ENCODE results near the gene CBX6. TPM values are rescaled to one million over a fixed set of nuclear protein-coding genes. Genes with fewer than 3 reads are reported as not detected.

Gene CBX6
- polyA plus RNA-seq, 3 donors from 2014 or later = 5.2 to 16.1 (median 6.3) TPM

- peaks cover 0 to 3% (median 2%) of the 10 kb centered on the region in 3 donors for H3K27me3 Mint-ChIP-seq (ENCODE audit: low read depth in 3 of 3)
- peak overlapping the region in 1 of 6 donors; percentile 47 for H3K27ac Mint-ChIP-seq
- DNase-seq = no peak
- no peaks in the 10 kb centered on the region for H3K36me3 Mint-ChIP-seq
- no peaks in the 10 kb centered on the region for H3K9me3 Mint-ChIP-seq
- no peaks in the 10 kb centered on the region for H3K4me1 Mint-ChIP-seq
- no peak overlapping the region for H3K4me3 Mint-ChIP-seq
Measured at GRCh38 chr22:38834215-38834953, 37.6 kb downstream of the CBX6 start.

- H3K36me3 Mint-ChIP-seq = no peaks in the 10 kb centered on the region
- DNase-seq = no peak
- peaks cover 0 to 2% (median 0%) of the 10 kb centered on the region in 3 donors for H3K27me3 Mint-ChIP-seq (ENCODE audit: low read depth in 3 of 3)
- H3K9me3 Mint-ChIP-seq = no peaks in the 10 kb centered on the region
- H3K4me3 Mint-ChIP-seq = no peak overlapping the region
- H3K4me1 Mint-ChIP-seq = no peaks in the 10 kb centered on the region
- H3K27ac Mint-ChIP-seq = no peak overlapping the region
Measured at GRCh38 chr22:38833061-38833460, 39.0 kb downstream of the CBX6 start.

DNA sequence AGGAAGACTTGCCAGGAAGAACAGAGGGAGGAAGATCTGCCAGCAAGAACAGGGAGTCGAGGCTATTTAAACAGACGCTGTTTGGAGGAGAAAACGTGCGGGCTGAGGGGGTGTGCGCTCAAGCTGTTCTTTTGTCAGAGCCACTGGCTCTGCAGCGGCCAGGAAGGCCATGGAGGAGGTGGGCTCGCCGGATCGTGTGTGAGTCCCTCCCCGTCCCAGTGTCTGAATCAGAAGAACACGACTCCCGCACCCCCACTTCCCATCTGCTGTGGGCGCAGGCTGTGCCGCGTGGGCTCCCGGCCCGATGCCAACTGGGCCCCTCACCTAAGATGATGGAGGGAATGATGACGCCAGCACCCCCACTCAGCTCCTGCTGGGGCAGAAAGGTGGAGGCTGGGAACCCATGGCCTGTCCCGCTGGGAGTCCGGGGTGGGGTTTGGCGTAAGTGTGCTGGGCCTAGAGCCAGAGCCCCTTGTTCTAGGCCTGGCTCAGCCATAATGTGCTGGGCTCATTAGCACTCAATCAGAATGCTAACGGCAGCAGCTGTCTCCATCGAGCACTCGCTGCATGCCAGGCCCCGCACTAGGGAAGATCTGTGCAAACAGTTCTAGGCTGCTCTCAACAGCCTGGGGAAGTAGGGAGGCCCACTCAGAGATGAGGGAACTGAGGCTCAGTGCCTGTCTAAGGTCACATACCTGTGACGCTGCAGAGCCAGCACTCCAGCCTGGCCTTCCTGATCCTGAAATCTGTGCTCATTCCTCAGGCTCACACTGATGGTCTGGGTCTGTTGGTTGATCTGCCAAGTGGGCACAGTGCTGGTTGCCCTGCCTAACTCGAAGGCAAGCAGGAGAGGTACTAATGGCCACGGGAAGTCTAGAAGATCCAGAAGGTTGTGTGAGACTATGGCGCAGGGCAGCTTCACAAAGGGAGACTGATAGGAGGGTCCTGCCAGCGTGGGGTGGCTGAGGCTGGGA lies 39.7 kb downstream of the CBX6 start:
- H3K9me3 Mint-ChIP-seq = no peaks in the 10 kb centered on the region
- H3K27ac Mint-ChIP-seq = peak overlapping the region in 1 of 6 donors; percentile 41
- no peak overlapping the region for H3K4me3 Mint-ChIP-seq
- H3K27me3 Mint-ChIP-seq (ENCODE audit: low read depth in 3 of 3) = peaks cover 0 to 2% (median 0%) of the 10 kb centered on the region in 3 donors
- no peaks in the 10 kb centered on the region for H3K4me1 Mint-ChIP-seq
- no peak for DNase-seq
- H3K36me3 Mint-ChIP-seq = no peaks in the 10 kb centered on the region

GRCh38 chr22:38831166-38831945 lies 40.7 kb downstream of the CBX6 start:
- peaks cover 0 to 2% (median 0%) of the 10 kb centered on the region in 3 donors for H3K27me3 Mint-ChIP-seq (ENCODE audit: low read depth in 3 of 3)
- no peaks in the 10 kb centered on the region for H3K4me1 Mint-ChIP-seq

DNA sequence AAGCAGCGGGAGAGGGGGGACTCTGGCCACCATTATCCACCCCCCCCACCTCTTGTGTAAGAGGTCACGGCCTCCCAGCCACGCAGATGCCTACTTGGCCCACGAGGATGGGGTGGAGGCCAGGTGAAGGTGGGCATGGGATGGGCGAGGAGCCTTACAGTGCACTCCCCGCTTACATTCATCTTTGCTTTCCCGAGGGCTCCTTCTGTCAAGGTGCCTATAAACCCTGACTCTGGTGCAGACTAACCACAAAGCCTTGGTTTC lies 41.2 kb downstream of the CBX6 start:
- H3K27ac Mint-ChIP-seq = no peak overlapping the region
- no peaks in the 10 kb centered on the region for H3K4me1 Mint-ChIP-seq
- no peak overlapping the region for H3K4me3 Mint-ChIP-seq
- H3K9me3 Mint-ChIP-seq = no peaks in the 10 kb centered on the region
- peaks cover 0 to 2% (median 0%) of the 10 kb centered on the region in 3 donors for H3K27me3 Mint-ChIP-seq (ENCODE audit: low read depth in 3 of 3)
- no peak for DNase-seq
- H3K36me3 Mint-ChIP-seq = no peaks in the 10 kb centered on the region

More at GRCh38 chr22:38831166-38831945, 40.7 kb downstream of the CBX6 start:
- peak overlapping the region in 1 of 6 donors; percentile 41 for H3K27ac Mint-ChIP-seq
- no peak overlapping the region for H3K4me3 Mint-ChIP-seq
- no peak for DNase-seq
- no peaks in the 10 kb centered on the region for H3K9me3 Mint-ChIP-seq
- H3K36me3 Mint-ChIP-seq = no peaks in the 10 kb centered on the region

GRCh38 chr22:38830026-38830844 lies 41.8 kb downstream of the CBX6 start:
- Mint-ChIP-seq H3K27ac (no peak overlapping the region), H3K4me3 (no peak overlapping the region), H3K36me3 (no peaks in the 10 kb centered on the region), H3K27me3 (ENCODE audit: low read depth in 3 of 3) (peaks cover 0 to 2% (median 0%) of the 10 kb centered on the region in 3 donors), H3K9me3 (no peaks in the 10 kb centered on the region), H3K4me1 (no peaks in the 10 kb centered on the region)
- no peak for DNase-seq

GRCh38 chr22:38829485-38829884 lies 42.5 kb downstream of the CBX6 start:
- Mint-ChIP-seq H3K4me3 (no peak overlapping the region), H3K4me1 (no peaks in the 10 kb centered on the region), H3K9me3 (no peaks in the 10 kb centered on the region), H3K27me3 (ENCODE audit: low read depth in 3 of 3) (peaks cover 0 to 2% (median 0%) of the 10 kb centered on the region in 3 donors), H3K36me3 (peaks cover 0 to under 1% (median 0%) of the 10 kb centered on the region in 3 donors), H3K27ac (no peak overlapping the region)
- DNase-seq = no peak

- Mint-ChIP-seq H3K4me3 (no peak overlapping the region), H3K27me3 (ENCODE audit: low read depth in 3 of 3) (no peaks in the 10 kb centered on the region), H3K4me1 (no peaks in the 10 kb centered on the region), H3K36me3 (peaks cover 0 to 3% (median 0%) of the 10 kb centered on the region in 3 donors), H3K9me3 (no peaks in the 10 kb centered on the region), H3K27ac (no peak overlapping the region)
- no peak for DNase-seq
Measured at GRCh38 chr22:38828616-38829205, 43.3 kb downstream of the CBX6 start.

DNA sequence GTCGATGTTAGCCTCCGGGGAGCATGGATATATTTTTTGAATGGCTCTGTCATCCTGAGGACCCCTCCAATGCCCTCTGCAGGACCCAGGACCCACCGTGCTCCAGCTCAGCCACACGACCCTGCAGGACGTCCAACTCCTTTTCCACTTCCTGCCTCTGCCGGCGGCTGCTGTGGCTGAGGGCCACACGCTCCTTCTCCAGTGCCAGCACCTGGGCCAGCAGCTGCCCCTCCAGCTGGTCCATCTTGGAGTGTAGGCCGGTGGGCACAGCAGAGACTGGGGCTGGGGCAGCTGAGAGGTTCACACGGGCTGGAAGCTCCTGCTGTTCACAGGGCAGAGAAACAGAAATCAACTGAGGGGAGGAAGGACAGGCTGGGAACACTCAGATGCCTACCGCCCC lies 43.8 kb downstream of the CBX6 start:
- H3K27me3 Mint-ChIP-seq (ENCODE audit: low read depth in 3 of 3) = no peaks in the 10 kb centered on the region
- H3K9me3 Mint-ChIP-seq = no peaks in the 10 kb centered on the region
- H3K27ac Mint-ChIP-seq = no peak overlapping the region
- no peak for DNase-seq
- peaks cover 0 to 3% (median 0%) of the 10 kb centered on the region in 3 donors for H3K36me3 Mint-ChIP-seq
- H3K4me1 Mint-ChIP-seq = no peaks in the 10 kb centered on the region
- no peak overlapping the region for H3K4me3 Mint-ChIP-seq

GRCh38 chr22:38827510-38827909 lies 44.5 kb downstream of the CBX6 start:
- Mint-ChIP-seq H3K9me3 (no peaks in the 10 kb centered on the region), H3K27ac (no peak overlapping the region), H3K4me3 (no peak overlapping the region), H3K36me3 (peaks cover 0 to 3% (median 0%) of the 10 kb centered on the region in 3 donors), H3K4me1 (no peaks in the 10 kb centered on the region), H3K27me3 (ENCODE audit: low read depth in 3 of 3) (no peaks in the 10 kb centered on the region)
- no peak for DNase-seq

DNA sequence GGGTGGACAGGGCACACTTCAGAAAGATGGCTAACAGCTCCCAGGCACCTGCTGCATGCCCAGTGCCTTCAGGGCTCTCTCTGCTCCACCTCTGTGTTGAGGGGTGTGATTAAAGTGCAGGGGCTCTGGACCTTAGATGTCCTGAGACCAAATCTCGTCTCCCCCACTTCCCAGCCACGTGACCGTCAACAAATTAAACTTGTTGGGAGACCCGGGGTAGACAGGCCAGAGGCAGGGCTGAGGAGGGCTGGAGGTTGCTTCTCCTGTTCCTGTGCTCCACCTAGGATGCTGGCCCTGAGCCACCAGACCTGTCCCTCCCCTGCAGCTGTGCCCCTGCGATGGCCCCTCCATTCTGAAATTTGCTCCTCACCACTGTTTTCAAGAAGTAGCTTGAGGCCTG lies 45.2 kb downstream of the CBX6 start:
- H3K4me1 Mint-ChIP-seq = no peaks in the 10 kb centered on the region
- no peak overlapping the region for H3K4me3 Mint-ChIP-seq
- DNase-seq = no peak
- no peaks in the 10 kb centered on the region for H3K9me3 Mint-ChIP-seq
- peaks cover 0 to 3% (median 0%) of the 10 kb centered on the region in 3 donors for H3K36me3 Mint-ChIP-seq
- H3K27ac Mint-ChIP-seq = no peak overlapping the region
- no peaks in the 10 kb centered on the region for H3K27me3 Mint-ChIP-seq (ENCODE audit: low read depth in 3 of 3)

GRCh38 chr22:38826386-38826785 lies 45.6 kb downstream of the CBX6 start:
- no peak for DNase-seq
- Mint-ChIP-seq H3K4me3 (no peak overlapping the region), H3K4me1 (no peaks in the 10 kb centered on the region), H3K27me3 (ENCODE audit: low read depth in 3 of 3) (no peaks in the 10 kb centered on the region), H3K36me3 (peaks cover 0 to 3% (median 0%) of the 10 kb centered on the region in 3 donors), H3K9me3 (no peaks in the 10 kb centered on the region), H3K27ac (no peak overlapping the region)

GRCh38 chr22:38824585-38824984 lies 47.4 kb downstream of the CBX6 start:
- Mint-ChIP-seq H3K27ac (no peak overlapping the region), H3K4me1 (no peaks in the 10 kb centered on the region), H3K27me3 (ENCODE audit: low read depth in 3 of 3) (peaks cover 0 to 2% (median 2%) of the 10 kb centered on the region in 3 donors), H3K9me3 (no peaks in the 10 kb centered on the region), H3K4me3 (no peak overlapping the region), H3K36me3 (peaks cover 0 to 3% (median 0%) of the 10 kb centered on the region in 3 donors)
- peak; percentile 32 to 52 (median 44) for DNase-seq

Data from immature natural killer cell (primary cell).